CD4-positive, alpha-beta T cell (primary cell): ENCODE results near the gene FFAR1. TPM values are rescaled to one million over a fixed set of nuclear protein-coding genes. Genes with fewer than 3 reads are reported as not detected.

ENCODE experiments used
- ATAC-seq: fragments of 200-7000 bp; cut with Tn5 transposase; one replicate; pipeline ENCODE4 v1.10.0; 2022; ENCODE audit warnings: mild to moderate bottlenecking; ENCODE audit not compliant: poor library complexity
- CTCF ChIA-PET: fragments of 350-600 bp; sonication (Branson Sonifier 250); formaldehyde crosslinking; loops from one replicate; lab custom pipeline; 2021; ENCODE audit warnings: antibody characterized with exemption, inconsistent platforms; lab: Charles Lee
- POLR2A ChIA-PET: fragments of 350-600 bp; sonication (Branson Sonifier 250); formaldehyde crosslinking; loops from one replicate; lab custom pipeline; 2021; ENCODE audit warnings: antibody characterized with exemption, inconsistent platforms; lab: Charles Lee
- DNase-seq, 14 experiments: peaks; one replicate each; pipeline ENCODE4 v3.0.0-alpha.2; 2013 to 2020; ENCODE audit warnings: mixed read lengths in 2 of 14
- H3K27ac ChIP-seq, 2 donors: one replicate each; pipeline versions ENCODE4 v1.5.1 to v1.7.0; 2013; ENCODE audit warnings: low read length in 2 of 2, low read depth in 1 of 2, mild to moderate bottlenecking in 1 of 2
- H3K27me3 ChIP-seq, 2 experiments: 1 replicate in 1 of 2; 2 replicates in 1 of 2; pipeline versions ENCODE4 v1.6.1 to v1.7.0; 2013; ENCODE audit warnings: low read length in 2 of 2, control low read depth in 1 of 2, mild to moderate bottlenecking in 1 of 2, moderate library complexity in 1 of 2; ENCODE audit not compliant: insufficient read depth in 2 of 2, control insufficient read depth in 1 of 2
- H3K36me3 ChIP-seq: one replicate; pipeline ENCODE4 v1.6.1; 2013; ENCODE audit warnings: low read length, control low read depth; ENCODE audit not compliant: insufficient read depth
- H3K4me1 ChIP-seq: one replicate; pipeline ENCODE4 v1.6.1; 2013; ENCODE audit warnings: low read length, control low read depth; ENCODE audit not compliant: insufficient read depth
- H3K4me3 ChIP-seq: one replicate; pipeline ENCODE4 v1.5.1; 2013; ENCODE audit warnings: mild to moderate bottlenecking, low read length, moderate library complexity
- H3K9me3 ChIP-seq, 2 experiments: 1 replicate in 1 of 2; 2 replicates in 1 of 2; pipeline versions ENCODE4 v1.6.1 to v1.7.0; 2013; ENCODE audit warnings: low read length in 2 of 2, mild to moderate bottlenecking in 2 of 2, control low read depth in 1 of 2, moderate library complexity in 1 of 2; ENCODE audit not compliant: control insufficient read depth in 1 of 2, insufficient read depth in 1 of 2
- H3K27ac Mint-ChIP-seq: one replicate; pipeline ENCODE4 v1.8.0; 2020; ENCODE audit warnings: mixed read lengths
- H3K27me3 Mint-ChIP-seq: one replicate; pipeline ENCODE4 v1.8.0; 2021; ENCODE audit warnings: mixed read lengths
- H3K36me3 Mint-ChIP-seq: one replicate; pipeline ENCODE4 v1.8.0; 2021; ENCODE audit warnings: low read depth, mixed read lengths
- H3K4me1 Mint-ChIP-seq: one replicate; pipeline ENCODE4 v1.8.0; 2021; ENCODE audit warnings: low read depth, mixed read lengths
- H3K4me3 Mint-ChIP-seq: one replicate; pipeline ENCODE4 v1.8.0; 2020; ENCODE audit warnings: mild to moderate bottlenecking, mixed read lengths
- H3K9me3 Mint-ChIP-seq: one replicate; pipeline ENCODE4 v1.8.0; 2020; ENCODE audit warnings: mixed read lengths
- intact Hi-C, 2 experiments: fragments of 100-400 bp; cut with DNase I in 1 of 2; cut with micrococcal nuclease in 1 of 2; formaldehyde crosslinking; loops; one replicate each; pipeline versions ENCODE4 v1.15.1 to v1.9.0; 2023 to 2025; cut with DNase I, micrococcal nuclease
- total RNA-seq, 174 experiments: library from RNA in 2 of 174; stranded (reverse) in 2 of 174; gene quantifications; one replicate each; pipeline ENCODE4 v1.2.3 and lab custom pipeline; 2021 to 2026
- TF ChIP-seq, protein P1 (sequence below): fragments of 200-600 bp; IDR thresholded peaks from one replicate; pipeline ENCODE4 v1.8.0; 2022; ENCODE audit warnings: antibody characterized with exemption, mild to moderate bottlenecking

Gene FFAR1
- total RNA-seq, 2 experiments from 2014 or later = not detected

- peaks cover 9% of the 10 kb centered on the region for H3K27me3 Mint-ChIP-seq
- no peak overlapping the region for H3K27ac Mint-ChIP-seq
- Histone ChIP-seq H3K36me3 (no peaks in the 10 kb centered on the region), H3K27ac (no peak overlapping the region), H3K27me3 (peaks cover 0 to 2% of the 10 kb centered on the region in 2 experiments), H3K9me3 (no peaks in the 10 kb centered on the region), H3K4me1 (peaks cover 30% of the 10 kb centered on the region), H3K4me3 (no peak overlapping the region)
- H3K9me3 Mint-ChIP-seq = no peaks in the 10 kb centered on the region
- DNase-seq = peak in 1 of 14 experiments; percentile 27
- POLR2A ChIA-PET = interaction anchor here (1.0 kb wide), 1 partner anchor 117 kb away, joined by 3 read pairs; no protein-coding TSS in a partner anchor
- intact Hi-C loops = no loop called here
- H3K4me3 Mint-ChIP-seq = no peak overlapping the region
- TF ChIP-seq, protein P1, sequence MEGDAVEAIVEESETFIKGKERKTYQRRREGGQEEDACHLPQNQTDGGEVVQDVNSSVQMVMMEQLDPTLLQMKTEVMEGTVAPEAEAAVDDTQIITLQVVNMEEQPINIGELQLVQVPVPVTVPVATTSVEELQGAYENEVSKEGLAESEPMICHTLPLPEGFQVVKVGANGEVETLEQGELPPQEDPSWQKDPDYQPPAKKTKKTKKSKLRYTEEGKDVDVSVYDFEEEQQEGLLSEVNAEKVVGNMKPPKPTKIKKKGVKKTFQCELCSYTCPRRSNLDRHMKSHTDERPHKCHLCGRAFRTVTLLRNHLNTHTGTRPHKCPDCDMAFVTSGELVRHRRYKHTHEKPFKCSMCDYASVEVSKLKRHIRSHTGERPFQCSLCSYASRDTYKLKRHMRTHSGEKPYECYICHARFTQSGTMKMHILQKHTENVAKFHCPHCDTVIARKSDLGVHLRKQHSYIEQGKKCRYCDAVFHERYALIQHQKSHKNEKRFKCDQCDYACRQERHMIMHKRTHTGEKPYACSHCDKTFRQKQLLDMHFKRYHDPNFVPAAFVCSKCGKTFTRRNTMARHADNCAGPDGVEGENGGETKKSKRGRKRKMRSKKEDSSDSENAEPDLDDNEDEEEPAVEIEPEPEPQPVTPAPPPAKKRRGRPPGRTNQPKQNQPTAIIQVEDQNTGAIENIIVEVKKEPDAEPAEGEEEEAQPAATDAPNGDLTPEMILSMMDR = no peak
- H3K36me3 Mint-ChIP-seq = no peaks in the 10 kb centered on the region
- peaks cover 26% of the 10 kb centered on the region for H3K4me1 Mint-ChIP-seq
- CTCF ChIA-PET = no interaction called here
- no peak for ATAC-seq
These were observed 2.0 kb upstream of the FFAR1 start for GRCh38 chr19:35345671-35346111.

DNA sequence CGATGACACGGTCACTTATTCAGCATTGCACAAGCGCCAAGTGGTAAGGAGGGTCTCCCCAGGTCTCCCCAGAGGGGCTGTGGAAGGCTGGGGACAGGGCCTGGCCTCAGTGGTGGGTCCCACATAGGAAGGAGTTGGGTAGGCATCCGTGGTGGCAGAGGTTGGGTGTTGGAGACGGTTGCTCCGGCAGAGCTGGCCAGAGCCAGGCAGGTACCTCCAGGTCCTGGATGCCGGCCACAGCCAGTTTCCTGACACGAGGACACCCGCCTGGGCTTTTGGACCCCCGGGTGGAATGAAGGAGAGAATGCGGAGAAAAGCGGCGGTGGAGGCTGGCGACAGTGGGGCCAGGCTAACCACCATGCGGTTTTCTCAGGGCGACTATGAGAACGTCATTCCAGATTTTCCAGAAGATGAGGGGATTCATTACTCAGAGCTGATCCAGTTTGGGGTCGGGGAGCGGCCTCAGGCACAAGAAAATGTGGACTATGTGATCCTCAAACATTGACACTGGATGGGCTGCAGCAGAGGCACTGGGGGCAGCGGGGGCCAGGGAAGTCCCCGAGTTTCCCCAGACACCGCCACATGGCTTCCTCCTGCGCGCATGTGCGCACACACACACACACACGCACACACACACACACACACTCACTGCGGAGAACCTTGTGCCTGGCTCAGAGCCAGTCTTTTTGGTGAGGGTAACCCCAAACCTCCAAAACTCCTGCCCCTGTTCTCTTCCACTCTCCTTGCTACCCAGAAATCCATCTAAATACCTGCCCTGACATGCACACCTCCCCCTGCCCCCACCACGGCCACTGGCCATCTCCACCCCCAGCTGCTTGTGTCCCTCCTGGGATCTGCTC, 1.3 kb upstream of the FFAR1 start:
- Histone ChIP-seq H3K27me3 (peaks cover 0 to 2% of the 10 kb centered on the region in 2 experiments), H3K36me3 (no peaks in the 10 kb centered on the region), H3K9me3 (no peaks in the 10 kb centered on the region), H3K4me1 (peaks cover 30% of the 10 kb centered on the region), H3K27ac (no peak overlapping the region), H3K4me3 (no peak overlapping the region)
- peak overlapping the region; percentile 75 for H3K27ac Mint-ChIP-seq
- H3K27me3 Mint-ChIP-seq = peaks cover 9% of the 10 kb centered on the region
- no peaks in the 10 kb centered on the region for H3K36me3 Mint-ChIP-seq
- ChIA-PET CTCF (no interaction called here), POLR2A (interaction anchor here (1.0 to 2.1 kb wide), 2 partner anchors 116 to 117 kb away, joined by 3 to 9 read pairs; no protein-coding TSS in a partner anchor)
- ATAC-seq (peak; percentile 66), DNase-seq (peak; percentile 53 to 93 (median 68))
- peaks cover 26% of the 10 kb centered on the region for H3K4me1 Mint-ChIP-seq
- TF ChIP-seq, protein P1 = no peak
- H3K9me3 Mint-ChIP-seq = no peaks in the 10 kb centered on the region
- peak overlapping the region; percentile 71 for H3K4me3 Mint-ChIP-seq
- intact Hi-C loops = no loop called here

DNA sequence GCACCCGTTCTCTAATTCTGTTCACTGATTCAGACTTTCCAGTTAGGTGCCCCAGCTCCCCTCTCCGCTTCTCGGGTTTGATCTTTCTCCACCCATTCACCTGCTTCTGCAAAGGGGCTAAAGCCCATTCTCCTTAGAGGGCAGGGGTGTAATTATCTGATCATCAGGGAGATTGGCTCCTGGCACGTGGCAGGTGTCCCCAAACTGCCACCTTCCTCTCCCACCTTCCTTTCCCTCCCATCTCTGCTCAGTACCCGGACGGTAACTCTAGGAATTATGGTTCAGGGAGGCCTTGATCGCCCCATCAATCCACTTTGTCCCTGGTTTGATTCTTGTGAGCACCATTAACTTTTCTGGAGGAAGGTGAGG, 212 bp downstream of the FFAR1 start:
- Histone ChIP-seq H3K27me3 (peaks cover 0 to 2% of the 10 kb centered on the region in 2 experiments), H3K27ac (no peak overlapping the region), H3K4me1 (peaks cover 35% of the 10 kb centered on the region), H3K9me3 (peaks cover 0 to 3% of the 10 kb centered on the region in 2 experiments), H3K36me3 (no peaks in the 10 kb centered on the region), H3K4me3 (no peak overlapping the region)
- ATAC-seq (no peak), DNase-seq (peak in 1 of 14 experiments; percentile 30)
- H3K4me3 Mint-ChIP-seq = peak overlapping the region; percentile 71
- intact Hi-C loops = no loop called here
- ChIA-PET CTCF (interaction anchor here (1.1 kb wide), 1 partner anchor 147 kb away, joined by 3 read pairs; no protein-coding TSS in a partner anchor), POLR2A (interaction anchor here (2.1 kb wide), 1 partner anchor 115 kb away, joined by 9 read pairs; no protein-coding TSS in a partner anchor)
- no peaks in the 10 kb centered on the region for H3K9me3 Mint-ChIP-seq
- peaks cover 30% of the 10 kb centered on the region for H3K4me1 Mint-ChIP-seq
- TF ChIP-seq, protein P1 = no peak
- H3K27ac Mint-ChIP-seq = peak overlapping the region; percentile 75
- peaks cover 13% of the 10 kb centered on the region for H3K27me3 Mint-ChIP-seq
- H3K36me3 Mint-ChIP-seq = no peaks in the 10 kb centered on the region
